COLO668 (cell line): ENCODE data around the gene LY6G6F.

Experiments used
- DNase-seq: peaks from one replicate; lab custom pipeline; 2025; ENCODE audit not compliant: unreplicated experiment; lab: John Stamatoyannopoulos, UW

The LY6G6F gene

GRCh38 chr6:31737991-31738979 is 31.6 kb downstream of the LY6G6F start:
- DNase-seq, result peak; percentile 78

GRCh38 chr6:31739639-31740396 is 33.2 kb downstream of the LY6G6F start, which contains the start of gene MSH5:
Gene MSH5, plus strand, starts transcription at chr6:31740005. Its CDS starts 462 bp downstream, at chr6:31740467.
- DNase-seq, result peak; percentile 97

- DNase-seq, result no peak
These were observed 33.9 kb downstream of the LY6G6F start for GRCh38 chr6:31740397-31741223.

- no peak for DNase-seq
These were observed 35.1 kb downstream of the LY6G6F start for GRCh38 chr6:31741815-31742214.

GRCh38 chr6:31742894-31743293 is 36.2 kb downstream of the LY6G6F start:
- no peak for DNase-seq

GRCh38 chr6:31744422-31744821 is 37.8 kb downstream of the LY6G6F start:
- DNase-seq, result no peak

- DNase-seq, result no peak
These were observed 42.8 kb downstream of the LY6G6F start for GRCh38 chr6:31749301-31750036.

- no peak for DNase-seq
These were observed 43.9 kb downstream of the LY6G6F start for GRCh38 chr6:31750411-31751022.

- DNase-seq, result no peak
These were observed 46.2 kb downstream of the LY6G6F start for GRCh38 chr6:31752739-31753319.

GRCh38 chr6:31758281-31758680 is 51.6 kb downstream of the LY6G6F start:
- no peak for DNase-seq
